ENCODE measurements around the gene LRRC63. TPM values are rescaled to one million over a fixed set of nuclear protein-coding genes. Genes with fewer than 3 reads are reported as not detected.
A peak's percentile ranks its signal among the peaks of the same experiment; 100 is the strongest.

The LRRC63 gene
- total and polyA plus RNA-seq, 9 of the 15 experiments (the other 6 are each of a cell fraction or from before 2014, with no cell fraction given) = 0.07 to 0.41 (median 0.24) TPM; not detected in 1

DNA sequence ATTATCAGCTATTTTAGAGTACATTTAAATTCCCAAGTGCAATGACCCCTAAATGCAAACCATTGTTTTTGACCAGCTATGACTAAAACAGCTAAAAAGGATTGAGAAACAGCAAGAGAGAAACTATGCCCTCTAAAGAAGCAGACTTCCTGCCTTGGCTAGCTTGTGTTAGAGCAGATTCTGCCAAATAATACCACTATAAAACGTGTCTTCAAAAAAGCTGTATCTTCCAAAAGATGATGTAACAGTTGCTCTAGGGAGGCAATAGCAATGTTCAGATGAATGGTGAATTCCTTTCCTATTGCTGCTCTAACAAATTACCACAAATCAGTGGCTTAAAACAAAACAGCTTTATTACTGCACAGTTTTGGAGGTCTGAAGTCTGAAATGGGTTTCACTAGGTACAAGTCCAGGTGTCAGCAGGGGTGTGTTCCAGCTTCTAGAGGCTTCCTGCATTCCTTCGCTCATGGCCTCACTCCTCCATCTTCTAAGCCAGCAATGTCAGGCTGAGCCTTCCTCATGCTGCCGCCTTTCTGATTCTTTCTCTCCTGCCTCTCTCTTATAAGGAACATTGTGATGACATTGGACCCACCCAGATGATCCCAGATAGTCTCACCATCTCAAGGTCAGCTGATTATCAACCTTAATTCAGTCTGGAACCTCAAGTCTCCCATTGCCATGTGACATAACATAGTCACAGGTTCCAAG lies 84.5 kb downstream of the LRRC63 start (continued):
- TF ChIP-seq, protein P1, sequence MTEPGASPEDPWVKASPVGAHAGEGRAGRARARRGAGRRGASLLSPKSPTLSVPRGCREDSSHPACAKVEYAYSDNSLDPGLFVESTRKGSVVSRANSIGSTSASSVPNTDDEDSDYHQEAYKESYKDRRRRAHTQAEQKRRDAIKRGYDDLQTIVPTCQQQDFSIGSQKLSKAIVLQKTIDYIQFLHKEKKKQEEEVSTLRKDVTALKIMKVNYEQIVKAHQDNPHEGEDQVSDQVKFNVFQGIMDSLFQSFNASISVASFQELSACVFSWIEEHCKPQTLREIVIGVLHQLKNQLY (CRISPR knock-in tag; conservative IDR thresholded peaks at IDR 0.05) = no peak
- peak; percentile 18; the same call in 1 of the 2 replicates for TF ChIP-seq ZNF589 (CRISPR knock-in tag; IDR thresholded peaks at IDR 0.05; ENCODE audit: low read depth)
- TF ChIP-seq ZNF232 (CRISPR knock-in tag; IDR thresholded peaks at IDR 0.05) = no peak
- TF ChIP-seq PYGO2 (tag; IDR thresholded peaks at IDR 0.05) = no peak
- TF ChIP-seq ZNF668 (CRISPR knock-in tag; IDR thresholded peaks at IDR 0.05) = peak; percentile 63; the same call in 1 of the 2 replicates
- no peak for TF ChIP-seq SNIP1 (IDR thresholded peaks at IDR 0.05; ENCODE audit: low read depth)
- TF ChIP-seq, protein P2, sequence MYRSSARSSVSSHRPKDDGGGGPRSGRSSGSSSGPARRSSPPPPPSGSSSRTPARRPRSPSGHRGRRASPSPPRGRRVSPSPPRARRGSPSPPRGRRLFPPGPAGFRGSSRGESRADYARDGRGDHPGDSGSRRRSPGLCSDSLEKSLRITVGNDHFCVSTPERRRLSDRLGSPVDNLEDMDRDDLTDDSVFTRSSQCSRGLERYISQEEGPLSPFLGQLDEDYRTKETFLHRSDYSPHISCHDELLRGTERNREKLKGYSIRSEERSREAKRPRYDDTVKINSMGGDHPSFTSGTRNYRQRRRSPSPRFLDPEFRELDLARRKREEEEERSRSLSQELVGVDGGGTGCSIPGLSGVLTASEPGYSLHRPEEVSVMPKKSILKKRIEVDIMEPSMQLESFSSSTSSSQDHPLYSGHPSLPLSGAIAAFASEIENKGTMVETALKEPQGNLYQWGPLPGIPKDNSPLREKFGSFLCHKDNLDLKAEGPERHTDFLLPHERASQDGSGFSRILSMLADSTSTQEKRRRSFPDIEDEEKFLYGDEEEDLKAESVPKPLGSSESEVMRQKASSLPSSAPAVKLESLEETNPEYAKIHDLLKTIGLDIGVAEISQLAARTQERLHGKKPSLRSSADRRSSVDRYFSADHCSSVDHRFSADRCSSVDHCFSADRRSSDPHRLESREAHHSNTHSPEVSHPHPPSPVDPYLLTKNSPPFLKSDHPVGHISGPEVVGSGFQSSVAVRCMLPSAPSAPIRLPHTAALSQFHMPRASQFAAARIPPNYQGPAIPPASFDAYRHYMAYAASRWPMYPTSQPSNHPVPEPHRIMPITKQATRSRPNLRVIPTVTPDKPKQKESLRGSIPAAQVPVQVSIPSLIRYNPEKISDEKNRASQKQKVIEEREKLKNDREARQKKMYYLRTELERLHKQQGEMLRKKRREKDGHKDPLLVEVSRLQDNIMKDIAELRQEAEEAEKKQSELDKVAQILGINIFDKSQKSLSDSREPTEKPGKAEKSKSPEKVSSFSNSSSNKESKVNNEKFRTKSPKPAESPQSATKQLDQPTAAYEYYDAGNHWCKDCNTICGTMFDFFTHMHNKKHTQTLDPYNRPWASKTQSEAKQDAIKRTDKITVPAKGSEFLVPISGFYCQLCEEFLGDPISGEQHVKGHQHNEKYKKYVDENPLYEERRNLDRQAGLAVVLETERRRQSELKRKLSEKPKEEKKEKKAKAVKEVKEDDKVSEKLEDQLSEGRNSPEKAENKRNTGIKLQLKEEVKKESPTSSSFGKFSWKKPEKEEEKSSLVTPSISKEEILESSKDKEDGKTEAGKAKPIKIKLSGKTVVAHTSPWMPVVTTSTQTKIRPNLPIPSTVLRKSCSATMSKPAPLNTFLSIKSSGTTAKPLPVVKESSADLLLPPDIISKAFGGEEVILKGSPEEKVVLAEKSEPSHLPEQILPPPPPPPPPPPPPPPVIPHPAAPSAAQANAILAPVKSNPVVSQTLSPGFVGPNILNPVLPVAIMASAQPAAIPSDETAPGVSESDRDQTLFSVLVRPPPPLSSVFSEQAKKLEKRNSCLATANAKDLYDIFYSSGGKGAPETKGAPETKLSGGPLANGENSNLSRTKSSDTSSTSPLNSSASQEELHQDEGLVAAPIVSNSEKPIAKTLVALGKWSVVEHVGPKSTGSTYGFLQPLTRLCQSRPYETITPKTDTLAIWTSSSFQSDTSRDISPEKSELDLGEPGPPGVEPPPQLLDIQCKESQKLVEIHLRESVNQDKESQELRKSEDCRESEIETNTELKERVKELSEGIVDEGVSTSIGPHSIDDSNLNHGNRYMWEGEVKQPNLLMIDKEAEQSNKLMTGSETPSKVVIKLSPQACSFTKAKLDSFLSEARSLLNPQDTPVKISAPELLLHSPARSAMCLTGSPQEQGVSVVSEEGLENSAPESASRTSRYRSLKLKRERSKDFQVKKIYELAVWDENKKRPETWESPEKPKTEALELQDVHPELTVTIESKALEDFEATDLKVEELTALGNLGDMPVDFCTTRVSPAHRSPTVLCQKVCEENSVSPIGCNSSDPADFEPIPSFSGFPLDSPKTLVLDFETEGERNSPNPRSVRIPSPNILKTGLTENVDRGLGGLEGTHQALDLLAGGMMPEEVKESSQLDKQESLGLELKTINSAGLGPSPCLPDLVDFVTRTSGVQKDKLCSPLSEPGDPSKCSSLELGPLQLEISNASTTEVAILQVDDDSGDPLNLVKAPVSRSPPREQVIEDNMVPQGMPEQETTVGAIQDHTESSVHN (IDR thresholded peaks at IDR 0.05; ENCODE audit: borderline replicate concordance in 1 of 2, low read depth in 1 of 2) = no peak
- TF ChIP-seq PTTG1 (tag; IDR thresholded peaks at IDR 0.05; ENCODE audit: low read depth) = peak; percentile 39
- no peak for TF ChIP-seq EZH2 (IDR thresholded peaks at IDR 0.05; ENCODE audit: borderline replicate concordance, low read depth, low read length)
- TF ChIP-seq NR2C1 (IDR thresholded peaks at IDR 0.05) = no peak
- TF ChIP-seq NR2C1 (tag; IDR thresholded peaks at IDR 0.05) = 0 out of 2 replicates have a peak, but pooled peaks have one; percentile 17
- TF ChIP-seq, protein P3, sequence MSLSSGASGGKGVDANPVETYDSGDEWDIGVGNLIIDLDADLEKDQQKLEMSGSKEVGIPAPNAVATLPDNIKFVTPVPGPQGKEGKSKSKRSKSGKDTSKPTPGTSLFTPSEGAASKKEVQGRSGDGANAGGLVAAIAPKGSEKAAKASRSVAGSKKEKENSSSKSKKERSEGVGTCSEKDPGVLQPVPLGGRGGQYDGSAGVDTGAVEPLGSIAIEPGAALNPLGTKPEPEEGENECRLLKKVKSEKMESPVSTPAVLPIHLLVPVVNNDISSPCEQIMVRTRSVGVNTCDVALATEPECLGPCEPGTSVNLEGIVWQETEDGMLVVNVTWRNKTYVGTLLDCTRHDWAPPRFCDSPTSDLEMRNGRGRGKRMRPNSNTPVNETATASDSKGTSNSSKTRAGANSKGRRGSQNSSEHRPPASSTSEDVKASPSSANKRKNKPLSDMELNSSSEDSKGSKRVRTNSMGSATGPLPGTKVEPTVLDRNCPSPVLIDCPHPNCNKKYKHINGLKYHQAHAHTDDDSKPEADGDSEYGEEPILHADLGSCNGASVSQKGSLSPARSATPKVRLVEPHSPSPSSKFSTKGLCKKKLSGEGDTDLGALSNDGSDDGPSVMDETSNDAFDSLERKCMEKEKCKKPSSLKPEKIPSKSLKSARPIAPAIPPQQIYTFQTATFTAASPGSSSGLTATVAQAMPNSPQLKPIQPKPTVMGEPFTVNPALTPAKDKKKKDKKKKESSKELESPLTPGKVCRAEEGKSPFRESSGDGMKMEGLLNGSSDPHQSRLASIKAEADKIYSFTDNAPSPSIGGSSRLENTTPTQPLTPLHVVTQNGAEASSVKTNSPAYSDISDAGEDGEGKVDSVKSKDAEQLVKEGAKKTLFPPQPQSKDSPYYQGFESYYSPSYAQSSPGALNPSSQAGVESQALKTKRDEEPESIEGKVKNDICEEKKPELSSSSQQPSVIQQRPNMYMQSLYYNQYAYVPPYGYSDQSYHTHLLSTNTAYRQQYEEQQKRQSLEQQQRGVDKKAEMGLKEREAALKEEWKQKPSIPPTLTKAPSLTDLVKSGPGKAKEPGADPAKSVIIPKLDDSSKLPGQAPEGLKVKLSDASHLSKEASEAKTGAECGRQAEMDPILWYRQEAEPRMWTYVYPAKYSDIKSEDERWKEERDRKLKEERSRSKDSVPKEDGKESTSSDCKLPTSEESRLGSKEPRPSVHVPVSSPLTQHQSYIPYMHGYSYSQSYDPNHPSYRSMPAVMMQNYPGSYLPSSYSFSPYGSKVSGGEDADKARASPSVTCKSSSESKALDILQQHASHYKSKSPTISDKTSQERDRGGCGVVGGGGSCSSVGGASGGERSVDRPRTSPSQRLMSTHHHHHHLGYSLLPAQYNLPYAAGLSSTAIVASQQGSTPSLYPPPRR (CRISPR knock-in tag; IDR thresholded peaks at IDR 0.05; ENCODE audit: borderline replicate concordance) = no peak
- TF ChIP-seq ZNF175 (CRISPR knock-in tag; IDR thresholded peaks at IDR 0.05; ENCODE audit: low read depth) = 0 out of 2 replicates have a peak, but pooled peaks have one; percentile 44

Measured in K562 (cell line).